K562 (cell line): ENCODE results near the gene ZNF467. TPM values are rescaled to one million over a fixed set of nuclear protein-coding genes. Genes with fewer than 3 reads are reported as not detected.
A peak's percentile ranks its signal among the peaks of the same experiment; 100 is the strongest.

Experiments used
- ATAC-seq: fragments of 200-7000 bp; cut with Tn5 transposase; 3 replicates; pipeline ENCODE4 v1.9.1; 2020; ENCODE audit warnings: moderate library complexity
- BruUV-seq: library from RNA; stranded (reverse); fragments of 400-500 nt; replicated peaks from 2 replicates; lab custom pipeline; 2021; lab: Mats Ljungman, UMichigan
- CTCF ChIA-PET: fragments of 300-600 bp; formaldehyde crosslinking; extraction: SDS; loops from one replicate; lab custom pipeline; 2021; ENCODE audit warnings: low intra/inter-chr PET ratio; lab: Yijun Ruan, JAX
- POLR2A ChIA-PET: fragments of 300-600, 350-650 bp; sonication (Branson Sonifier 250); formaldehyde crosslinking; extraction: SDS; loops from one replicate; lab custom pipeline; 2021; ENCODE audit warnings: antibody characterized with exemption, inconsistent platforms; lab: Yijun Ruan, JAX
- DNase-seq, 4 experiments: peaks; one replicate each; pipeline versions ENCODE4 v3.0.0 to v3.0.0-alpha.2; 2011 to 2018; ENCODE audit warnings: low spot score in 3 of 4, mixed read lengths in 3 of 4; ENCODE audit errors: extremely low read depth in 1 of 4
- FAIRE-seq: peaks from 2 replicates; lab custom pipeline; 2011; peaks lifted over from hg19 to GRCh38; lab: Jason Lieb, UNC
- H2AFZ ChIP-seq: 2 replicates; pipeline ENCODE4 v1.6.0; 2011; ENCODE audit warnings: low read depth, low read length, control low read depth, inconsistent platforms
- H3K27ac ChIP-seq: fragments of 200-600 bp; 3 replicates; pipeline ENCODE4 v1.8.0; 2011; ENCODE audit warnings: low read depth, mild to moderate bottlenecking, control low read depth, inconsistent platforms, low read length, moderate library complexity, mixed read lengths; ENCODE audit errors: extremely low read depth
- H3K27me3 ChIP-seq, 2 experiments: fragments of 300-600 bp in 1 of 2; 2 replicates in 1 of 2; 3 replicates in 1 of 2; pipeline versions ENCODE4 v1.6.0 to v1.8.0; 2011; ENCODE audit warnings: inconsistent platforms in 2 of 2, low read length in 2 of 2, mild to moderate bottlenecking in 1 of 2, mixed read lengths in 1 of 2, moderate library complexity in 1 of 2; ENCODE audit not compliant: control insufficient read depth in 2 of 2, insufficient read depth in 2 of 2
- H3K36me3 ChIP-seq: fragments of 300-600 bp; 3 replicates; pipeline ENCODE4 v1.8.0; 2011; ENCODE audit warnings: mild to moderate bottlenecking, low read length, inconsistent platforms; ENCODE audit not compliant: control insufficient read depth, insufficient read depth
- H3K4me1 ChIP-seq, 2 experiments: fragments of 200-600 bp in 1 of 2; replicated peaks in 1 of 2; 2 replicates in 1 of 2; 3 replicates in 1 of 2; pipeline versions ENCODE4 v1.5.1 to v1.8.0; 2011; ENCODE audit warnings: inconsistent platforms in 2 of 2, low read length in 2 of 2, mild to moderate bottlenecking in 1 of 2, mixed read lengths in 1 of 2, moderate library complexity in 1 of 2; ENCODE audit not compliant: control insufficient read depth in 2 of 2, insufficient read depth in 2 of 2
- H3K4me2 ChIP-seq: 2 replicates; pipeline ENCODE4 v1.6.1; 2011; ENCODE audit warnings: low read length, control low read depth, inconsistent platforms, mixed read lengths; ENCODE audit not compliant: insufficient read depth
- H3K4me3 ChIP-seq: fragments of 200-600 bp; sonication (generic), shearing (Covaris generic); 2 replicates; pipeline ENCODE4 v1.5.1; 2016; ENCODE audit warnings: control low read depth, inconsistent platforms
- H3K79me2 ChIP-seq: fragments of 200-600 bp; 3 replicates; pipeline ENCODE4 v1.8.0; 2011; ENCODE audit warnings: low read length, inconsistent platforms; ENCODE audit not compliant: control insufficient read depth, insufficient read depth
- H3K9ac ChIP-seq, 2 experiments: 2 replicates each; pipeline versions ENCODE4 v1.6.0 to v1.6.1; 2011; ENCODE audit warnings: low read depth in 2 of 2, low read length in 2 of 2, control low read depth in 1 of 2, inconsistent platforms in 1 of 2, mild to moderate bottlenecking in 1 of 2, mixed read lengths in 1 of 2; ENCODE audit not compliant: insufficient read depth in 1 of 2
- H3K9me1 ChIP-seq: one replicate; pipeline ENCODE4 v1.6.0; 2011; ENCODE audit warnings: inconsistent platforms, mild to moderate bottlenecking, low read length, moderate library complexity; ENCODE audit not compliant: control insufficient read depth, insufficient read depth
- H3K9me3 ChIP-seq: replicated peaks from 2 replicates; pipeline ENCODE4 v1.5.1; 2011; ENCODE audit warnings: low read depth, low read length, inconsistent platforms; ENCODE audit not compliant: control insufficient read depth, insufficient read depth
- H4K20me1 ChIP-seq: replicated peaks from 2 replicates; pipeline ENCODE4 v1.6.1; 2011; ENCODE audit warnings: low read length, inconsistent platforms, mixed read lengths; ENCODE audit not compliant: control insufficient read depth, insufficient read depth
- CBX1 ChIP-seq: sonication (generic); IDR thresholded peaks from 2 replicates; pipeline ENCODE4 v1.6.1; 2016; ENCODE audit warnings: antibody characterized with exemption, low read depth, mild to moderate bottlenecking
- CXXC5 ChIP-seq: fragments of 250-450 bp; sonication (Bioruptor Pico); IDR thresholded peaks from 2 replicates; pipeline ENCODE4 v1.8.0; 2022; ENCODE audit warnings: inconsistent platforms, mild to moderate bottlenecking, moderate library complexity
- HOXB6 ChIP-seq: fragments of 250-450 bp; sonication (Bioruptor Pico); IDR thresholded peaks from 2 replicates; pipeline ENCODE4 v1.5.1; 2022; ENCODE audit warnings: mild to moderate bottlenecking, borderline replicate concordance
- RBM14 ChIP-seq: fragments of 200-400 bp; formaldehyde crosslinking; IDR thresholded peaks from 2 replicates; pipeline ENCODE4 v1.6.1; 2018; ENCODE audit warnings: low read depth, mild to moderate bottlenecking, low read length, moderate library complexity, borderline replicate concordance; ENCODE audit not compliant: insufficient read depth
- ZKSCAN8 ChIP-seq: fragments of 200-800 bp; sonication (Bioruptor generic); IDR thresholded peaks from 2 replicates; pipeline ENCODE4 v1.6.1; 2016; ENCODE audit warnings: missing genetic modification characterization, missing compliant biosample characterization
- ZNF696 ChIP-seq: fragments of 250-450 bp; sonication (Bioruptor Pico); conservative IDR thresholded peaks from 2 replicates; pipeline ENCODE4 v1.4.0; 2020; ENCODE audit warnings: mild to moderate bottlenecking, moderate library complexity
- WGBS: fragments of 100-300 bp; shearing (Covaris generic); methylation state at CpG from one replicate; pipeline ENCODE4 v1.1.6; 2016; ENCODE audit warnings: low coverage, mixed read lengths; ENCODE audit not compliant: insufficient coverage; ENCODE audit errors: missing lambda C conversion rate; 5-methylcytosine and 5-hydroxymethylcytosine counted together
- in situ Hi-C: fragments of 300-500 bp; cut with MboI; formaldehyde crosslinking; loops from 4 replicates; pipeline ENCODE4 v1.15.0; 2018; ENCODE audit warnings: inconsistent platforms, mixed read lengths
- intact Hi-C: fragments of 100-400 bp; cut with micrococcal nuclease; formaldehyde crosslinking; loops from 2 replicates; pipeline ENCODE4 v1.14.2; 2022
- polyA plus RNA-seq, 8 experiments: library from polyadenylated mRNA; depleted of rRNA in 4 of 8; stranded (reverse) in 5 of 8; unstranded in 3 of 8; fragments of >200 nt; fragmentation: Nextera tagmentation in 2 of 8; fragmentation: Illumina TruSeq in 1 of 8; extraction: Ambion mirVana in 2 of 8; extraction: Trizol in 1 of 8; gene quantifications; 2 replicates each; pipeline versions ENCODE4 v1.2.1 to v1.2.3, GENCODE V29; 2011 to 2014; ENCODE audit warnings: inconsistent platforms in 1 of 8, missing spikeins in 1 of 8
- total RNA-seq, 7 experiments: library from RNA; depleted of rRNA in 6 of 7; stranded (reverse); fragments of >200 nt in 6 of 7; fragmentation: Illumina TruSeq in 2 of 7; extraction: Trizol in 2 of 7; gene quantifications; 2 replicates each; pipeline versions ENCODE4 v1.2.1 to v1.2.3, GENCODE V29; 2011 to 2021; ENCODE audit warnings: low replicate concordance in 1 of 7
- TF ChIP-seq, protein P1 (sequence below): fragments of 250-450 bp; sonication (Bioruptor Pico); IDR thresholded peaks from 2 replicates; pipeline ENCODE4 v1.5.1; 2021; ENCODE audit warnings: mild to moderate bottlenecking
- TF ChIP-seq, protein P2 (sequence below), 2 experiments: fragments of 450-650 bp; IDR thresholded peaks; 2 replicates each; pipeline ENCODE4 v1.6.1; 2018; ENCODE audit warnings: mild to moderate bottlenecking in 2 of 2, low read depth in 1 of 2; ENCODE audit not compliant: partially characterized antibody in 2 of 2
- TF ChIP-seq, protein P3 (sequence below): IDR thresholded peaks from 3 replicates; pipeline ENCODE4 v1.6.1; 2011; ENCODE audit warnings: borderline replicate concordance, mild to moderate bottlenecking, moderate library complexity; ENCODE audit not compliant: insufficient read length; ENCODE audit errors: extremely low read depth

The ZNF467 gene
- total and polyA plus RNA-seq, 9 of the 15 experiments (the other 6 are each of a cell fraction or from before 2014, with no cell fraction given): 0.32 to 14.2 (median 1.7) TPM

DNA sequence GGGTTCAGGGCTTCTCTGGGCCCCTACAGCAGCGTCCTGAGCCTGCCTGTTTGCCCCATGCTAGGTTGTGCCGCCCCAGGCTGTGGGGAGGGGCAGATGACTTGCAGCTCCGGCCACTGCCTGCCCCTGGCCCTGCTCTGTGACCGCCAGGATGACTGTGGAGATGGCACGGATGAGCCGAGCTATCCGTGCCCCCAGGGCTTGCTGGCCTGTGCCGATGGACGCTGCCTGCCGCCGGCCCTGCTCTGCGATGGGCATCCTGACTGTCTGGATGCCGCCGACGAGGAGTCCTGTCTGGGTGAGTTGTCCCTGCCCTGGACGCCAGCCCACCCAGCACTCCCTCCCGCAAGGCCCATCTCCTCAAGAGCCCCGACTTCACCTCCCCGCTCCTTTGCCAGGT is 15.7 kb upstream of the ZNF467 start:
- H3K9me3 ChIP-seq: no peaks in the 10 kb centered on the region
- H3K9ac ChIP-seq: peak overlapping the region in 1 of 2 experiments; percentile 39; a peak in 2 of 4 replicates
- in situ Hi-C loops: no loop called here
- no TSS peak for BruUV-seq
- DNase-seq: no peak
- no peak overlapping the region for H2AFZ ChIP-seq
- 40% methylated on average over 18 of the region's 19 CpGs for WGBS
- H3K4me1 ChIP-seq: peaks cover 4 to 78% of the 10 kb centered on the region in 2 experiments; a peak in 4 of 5 replicates
- no peaks in the 10 kb centered on the region for H3K9me1 ChIP-seq
- POLR2A ChIA-PET: interaction anchor here (0.6 to 1.2 kb wide), 7 partner anchors 8 to 636 kb away, joined by 3 to 6 read pairs (median 4); no protein-coding TSS in a partner anchor
- H3K27me3 ChIP-seq: peaks cover 3 to 54% of the 10 kb centered on the region in 2 experiments; a peak in 4 of 5 replicates
- ATAC-seq: no peak
- H3K79me2 ChIP-seq: no peaks in the 10 kb centered on the region
- CTCF ChIA-PET: interaction anchor here (1.0 to 2.1 kb wide), 2 partner anchors 42 to 126 kb away, joined by 3 to 13 read pairs; no protein-coding TSS in a partner anchor
- H3K27ac ChIP-seq: no peak overlapping the region
- no peak for TF ChIP-seq CBX1
- TF ChIP-seq CXXC5 (CRISPR knock-in tag): no peak
- TF ChIP-seq, protein P1, sequence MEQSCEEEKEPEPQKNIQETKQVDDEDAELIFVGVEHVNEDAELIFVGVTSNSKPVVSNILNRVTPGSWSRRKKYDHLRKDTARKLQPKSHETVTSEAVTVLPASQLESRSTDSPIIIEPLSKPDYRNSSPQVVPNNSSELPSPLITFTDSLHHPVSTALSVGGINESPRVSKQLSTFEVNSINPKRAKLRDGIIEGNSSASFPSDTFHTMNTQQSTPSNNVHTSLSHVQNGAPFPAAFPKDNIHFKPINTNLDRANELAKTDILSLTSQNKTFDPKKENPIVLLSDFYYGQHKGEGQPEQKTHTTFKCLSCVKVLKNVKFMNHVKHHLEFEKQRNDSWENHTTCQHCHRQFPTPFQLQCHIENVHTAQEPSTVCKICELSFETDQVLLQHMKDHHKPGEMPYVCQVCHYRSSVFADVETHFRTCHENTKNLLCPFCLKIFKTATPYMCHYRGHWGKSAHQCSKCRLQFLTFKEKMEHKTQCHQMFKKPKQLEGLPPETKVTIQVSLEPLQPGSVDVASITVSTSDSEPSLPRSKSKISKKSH (CRISPR knock-in tag): no peak
- TF ChIP-seq, protein P2, sequence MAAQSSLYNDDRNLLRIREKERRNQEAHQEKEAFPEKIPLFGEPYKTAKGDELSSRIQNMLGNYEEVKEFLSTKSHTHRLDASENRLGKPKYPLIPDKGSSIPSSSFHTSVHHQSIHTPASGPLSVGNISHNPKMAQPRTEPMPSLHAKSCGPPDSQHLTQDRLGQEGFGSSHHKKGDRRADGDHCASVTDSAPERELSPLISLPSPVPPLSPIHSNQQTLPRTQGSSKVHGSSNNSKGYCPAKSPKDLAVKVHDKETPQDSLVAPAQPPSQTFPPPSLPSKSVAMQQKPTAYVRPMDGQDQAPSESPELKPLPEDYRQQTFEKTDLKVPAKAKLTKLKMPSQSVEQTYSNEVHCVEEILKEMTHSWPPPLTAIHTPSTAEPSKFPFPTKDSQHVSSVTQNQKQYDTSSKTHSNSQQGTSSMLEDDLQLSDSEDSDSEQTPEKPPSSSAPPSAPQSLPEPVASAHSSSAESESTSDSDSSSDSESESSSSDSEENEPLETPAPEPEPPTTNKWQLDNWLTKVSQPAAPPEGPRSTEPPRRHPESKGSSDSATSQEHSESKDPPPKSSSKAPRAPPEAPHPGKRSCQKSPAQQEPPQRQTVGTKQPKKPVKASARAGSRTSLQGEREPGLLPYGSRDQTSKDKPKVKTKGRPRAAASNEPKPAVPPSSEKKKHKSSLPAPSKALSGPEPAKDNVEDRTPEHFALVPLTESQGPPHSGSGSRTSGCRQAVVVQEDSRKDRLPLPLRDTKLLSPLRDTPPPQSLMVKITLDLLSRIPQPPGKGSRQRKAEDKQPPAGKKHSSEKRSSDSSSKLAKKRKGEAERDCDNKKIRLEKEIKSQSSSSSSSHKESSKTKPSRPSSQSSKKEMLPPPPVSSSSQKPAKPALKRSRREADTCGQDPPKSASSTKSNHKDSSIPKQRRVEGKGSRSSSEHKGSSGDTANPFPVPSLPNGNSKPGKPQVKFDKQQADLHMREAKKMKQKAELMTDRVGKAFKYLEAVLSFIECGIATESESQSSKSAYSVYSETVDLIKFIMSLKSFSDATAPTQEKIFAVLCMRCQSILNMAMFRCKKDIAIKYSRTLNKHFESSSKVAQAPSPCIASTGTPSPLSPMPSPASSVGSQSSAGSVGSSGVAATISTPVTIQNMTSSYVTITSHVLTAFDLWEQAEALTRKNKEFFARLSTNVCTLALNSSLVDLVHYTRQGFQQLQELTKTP (IDR thresholded peaks at IDR 0.05; ENCODE audit: low read depth in 1 of 2, partially characterized antibody in 2 of 2): no peak
- TF ChIP-seq RBM14: no peak
- TF ChIP-seq HOXB6 (CRISPR knock-in tag): no peak
- TF ChIP-seq ZKSCAN8 (CRISPR knock-in tag): no peak
- TF ChIP-seq, protein P3, sequence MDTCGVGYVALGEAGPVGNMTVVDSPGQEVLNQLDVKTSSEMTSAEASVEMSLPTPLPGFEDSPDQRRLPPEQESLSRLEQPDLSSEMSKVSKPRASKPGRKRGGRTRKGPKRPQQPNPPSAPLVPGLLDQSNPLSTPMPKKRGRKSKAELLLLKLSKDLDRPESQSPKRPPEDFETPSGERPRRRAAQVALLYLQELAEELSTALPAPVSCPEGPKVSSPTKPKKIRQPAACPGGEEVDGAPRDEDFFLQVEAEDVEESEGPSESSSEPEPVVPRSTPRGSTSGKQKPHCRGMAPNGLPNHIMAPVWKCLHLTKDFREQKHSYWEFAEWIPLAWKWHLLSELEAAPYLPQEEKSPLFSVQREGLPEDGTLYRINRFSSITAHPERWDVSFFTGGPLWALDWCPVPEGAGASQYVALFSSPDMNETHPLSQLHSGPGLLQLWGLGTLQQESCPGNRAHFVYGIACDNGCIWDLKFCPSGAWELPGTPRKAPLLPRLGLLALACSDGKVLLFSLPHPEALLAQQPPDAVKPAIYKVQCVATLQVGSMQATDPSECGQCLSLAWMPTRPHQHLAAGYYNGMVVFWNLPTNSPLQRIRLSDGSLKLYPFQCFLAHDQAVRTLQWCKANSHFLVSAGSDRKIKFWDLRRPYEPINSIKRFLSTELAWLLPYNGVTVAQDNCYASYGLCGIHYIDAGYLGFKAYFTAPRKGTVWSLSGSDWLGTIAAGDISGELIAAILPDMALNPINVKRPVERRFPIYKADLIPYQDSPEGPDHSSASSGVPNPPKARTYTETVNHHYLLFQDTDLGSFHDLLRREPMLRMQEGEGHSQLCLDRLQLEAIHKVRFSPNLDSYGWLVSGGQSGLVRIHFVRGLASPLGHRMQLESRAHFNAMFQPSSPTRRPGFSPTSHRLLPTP: no peak
- no peak for TF ChIP-seq ZNF696 (CRISPR knock-in tag)
- no peaks in the 10 kb centered on the region for H3K36me3 ChIP-seq
- no peak overlapping the region for H3K4me3 ChIP-seq
- FAIRE-seq: no peak
- intact Hi-C loops: no loop called here
- peaks cover 4% of the 10 kb centered on the region; the same call in 1 of the 2 replicates for H4K20me1 ChIP-seq
- no peak overlapping the region for H3K4me2 ChIP-seq
